Measurements from ENCODE around the gene SLC12A7. TPM values are rescaled to one million over a fixed set of nuclear protein-coding genes. Genes with fewer than 3 reads are reported as not detected.
A peak's percentile ranks its signal among the peaks of the same experiment; 100 is the strongest.

The SLC12A7 gene
- total RNA-seq, 1 experiment from 2014 or later, result 30.8 TPM

DNA sequence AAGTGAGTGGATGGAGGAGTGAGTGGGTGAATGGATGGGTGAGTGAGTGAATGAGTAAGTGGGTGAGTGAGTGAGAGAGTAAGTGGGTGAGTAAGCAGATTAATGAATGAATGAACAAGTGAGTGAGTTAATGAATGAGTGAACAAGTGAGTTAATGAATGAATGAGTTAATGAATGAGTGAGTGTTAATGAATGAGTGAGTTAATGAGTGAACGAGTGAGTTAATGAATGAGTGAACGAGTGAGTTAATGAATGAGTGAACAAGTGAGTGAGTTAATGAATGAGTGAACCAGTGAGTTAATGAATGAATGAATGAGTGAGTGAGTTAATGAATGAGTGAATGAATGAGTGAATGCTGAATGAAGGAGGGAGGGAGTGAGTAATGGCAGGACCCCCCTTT is 76.9 kb downstream of the SLC12A7 start:
- H3K4me3 Mint-ChIP-seq, result peak overlapping the region in 1 of 2 experiments; percentile 0; a peak in 1 of 5 replicates
- H4K20me1 ChIP-seq (ENCODE audit: control insufficient read depth, insufficient read depth, insufficient read length), result no peaks in the 10 kb centered on the region

More for the DNA sequence above, 76.9 kb downstream of the SLC12A7 start:
- Histone ChIP-seq H3K27ac (ENCODE audit: insufficient read length, low read depth, low read length) (no peak overlapping the region), H2AFZ (ENCODE audit: low read length) (no peak overlapping the region), H3K23ac (ENCODE audit: insufficient read length, low read depth, low read length) (no peak overlapping the region), H3K4me1 (ENCODE audit: insufficient read depth, low read length) (no peaks in the 10 kb centered on the region), H3K23me2 (ENCODE audit: insufficient read length, low read depth, low read length, poor library complexity, severe bottlenecking) (no peaks in the 10 kb centered on the region), H3K56ac (ENCODE audit: insufficient read length, low read depth, low read length) (no peak overlapping the region), H3K9ac (ENCODE audit: extremely low read depth, insufficient read length, low read length) (no peak overlapping the region), H2BK15ac (ENCODE audit: low read depth, low read length) (no peak overlapping the region), H2BK20ac (ENCODE audit: low read depth, low read length, poor library complexity, severe bottlenecking) (no peak overlapping the region), H3K4me2 (ENCODE audit: insufficient read depth, insufficient read length, low read length) (no peak overlapping the region), H3K27me3 (ENCODE audit: insufficient read depth, low read length) (no peaks in the 10 kb centered on the region), H2AK5ac (ENCODE audit: insufficient read length, low read length) (no peak overlapping the region), H3K18ac (ENCODE audit: insufficient read length, low read depth, low read length) (no peak overlapping the region), H4K91ac (ENCODE audit: insufficient read length, low read depth, low read length) (no peak overlapping the region), H3K79me1 (ENCODE audit: insufficient read depth, low read depth, low read length, poor library complexity, severe bottlenecking) (no peaks in the 10 kb centered on the region), H2BK5ac (ENCODE audit: insufficient read length, low read length) (no peak overlapping the region), H3K14ac (ENCODE audit: insufficient read depth, low read length) (no peak overlapping the region), H3T11ph (ENCODE audit: low read length) (no peak overlapping the region), H2BK120ac (ENCODE audit: low read depth, low read length, poor library complexity, severe bottlenecking) (no peak overlapping the region), H3K79me2 (ENCODE audit: insufficient read depth, low read length) (no peaks in the 10 kb centered on the region), H3K9me3 (ENCODE audit: control insufficient read depth, low read depth, low read length) (no peaks in the 10 kb centered on the region), H4K8ac (replicated peaks; ENCODE audit: insufficient read length, low read depth, low read length) (no peak overlapping the region), H2BK12ac (ENCODE audit: insufficient read length, low read depth, low read length) (no peak overlapping the region), H4K5ac (ENCODE audit: insufficient read length, low read depth, low read length) (no peak overlapping the region), H3K4ac (ENCODE audit: low read depth, low read length) (no peak overlapping the region)
- TF ChIP-seq, protein P1, sequence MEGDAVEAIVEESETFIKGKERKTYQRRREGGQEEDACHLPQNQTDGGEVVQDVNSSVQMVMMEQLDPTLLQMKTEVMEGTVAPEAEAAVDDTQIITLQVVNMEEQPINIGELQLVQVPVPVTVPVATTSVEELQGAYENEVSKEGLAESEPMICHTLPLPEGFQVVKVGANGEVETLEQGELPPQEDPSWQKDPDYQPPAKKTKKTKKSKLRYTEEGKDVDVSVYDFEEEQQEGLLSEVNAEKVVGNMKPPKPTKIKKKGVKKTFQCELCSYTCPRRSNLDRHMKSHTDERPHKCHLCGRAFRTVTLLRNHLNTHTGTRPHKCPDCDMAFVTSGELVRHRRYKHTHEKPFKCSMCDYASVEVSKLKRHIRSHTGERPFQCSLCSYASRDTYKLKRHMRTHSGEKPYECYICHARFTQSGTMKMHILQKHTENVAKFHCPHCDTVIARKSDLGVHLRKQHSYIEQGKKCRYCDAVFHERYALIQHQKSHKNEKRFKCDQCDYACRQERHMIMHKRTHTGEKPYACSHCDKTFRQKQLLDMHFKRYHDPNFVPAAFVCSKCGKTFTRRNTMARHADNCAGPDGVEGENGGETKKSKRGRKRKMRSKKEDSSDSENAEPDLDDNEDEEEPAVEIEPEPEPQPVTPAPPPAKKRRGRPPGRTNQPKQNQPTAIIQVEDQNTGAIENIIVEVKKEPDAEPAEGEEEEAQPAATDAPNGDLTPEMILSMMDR (conservative IDR thresholded peaks at IDR 0.05), result no peak
- Mint-ChIP-seq H3K9me3 (peaks cover 3% of the 10 kb centered on the region in 2 experiments; a peak in 3 of 5 replicates), H3K27ac (no peak overlapping the region; a peak in 2 of 7 replicates), H3K27me3 (ENCODE audit: low read depth) (peaks cover 2% of the 10 kb centered on the region; the same call in 1 of the 2 replicates), H3K36me3 (ENCODE audit: insufficient read depth in 1 of 3, low read depth in 3 of 3) (peaks cover 3 to 12% (median 6%) of the 10 kb centered on the region in 3 experiments; a peak in 5 of 7 replicates), H3K4me1 (peaks cover 6 to 12% of the 10 kb centered on the region in 2 experiments; a peak in 3 of 4 replicates)
- WGBS (ENCODE audit: extremely low coverage, insufficient read length, low lambda C conversion rate), result 100% methylated on average over 2 of the region's 2 CpGs
- no peak for DNase-seq

Data from H9 (cell line).